ENCODE measurements around the gene RBBP6.
A peak's percentile ranks its signal among the peaks of the same experiment; 100 is the strongest.

RBBP6 gene

DNA sequence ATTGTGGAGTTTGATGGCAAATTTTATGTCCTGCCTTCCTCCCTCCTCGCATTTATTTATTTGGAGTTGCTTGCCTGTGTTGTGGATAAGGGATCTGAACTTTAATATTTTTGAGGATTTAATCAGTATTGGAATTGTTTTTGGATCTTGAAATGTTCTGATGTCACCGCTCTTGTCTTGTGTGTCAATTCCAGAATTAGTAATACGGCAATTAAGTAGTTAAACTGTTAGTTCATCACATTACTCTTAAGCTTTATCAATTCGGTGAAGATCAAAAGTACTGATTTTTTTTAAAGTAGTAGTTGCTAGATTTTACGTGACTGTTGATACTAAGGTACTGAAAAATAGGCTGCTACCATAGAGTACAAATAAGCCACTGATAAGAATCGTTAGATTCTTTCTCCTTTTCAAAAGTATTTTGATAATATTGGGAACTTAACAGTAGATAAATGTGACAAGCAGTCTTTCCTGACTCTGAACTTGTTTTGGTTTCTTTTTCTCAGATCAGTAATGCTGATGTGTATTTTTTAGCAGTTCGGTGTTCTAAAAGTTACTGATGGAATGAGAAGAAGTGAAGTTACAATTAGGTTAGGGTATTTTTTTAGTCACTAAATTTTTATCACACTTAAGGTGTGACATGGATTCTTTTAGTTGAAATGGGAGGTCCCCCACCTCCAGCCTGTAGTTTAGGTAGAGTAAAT, 2.0 kb downstream of the RBBP6 start:
- Histone ChIP-seq H3K9me3 (ENCODE audit: insufficient read depth, low read depth, low read length) (no peaks in the 10 kb centered on the region), H3K36me3 (ENCODE audit: insufficient read depth, low read length) (peaks cover 22% of the 10 kb centered on the region), H3K4me3 (ENCODE audit: low read length) (peak overlapping the region; percentile 84), H3K27me3 (ENCODE audit: insufficient read depth, low read length) (no peaks in the 10 kb centered on the region), H3K27ac (ENCODE audit: low read depth, low read length) (no peak overlapping the region), H3K9ac (ENCODE audit: low read depth, low read length) (peak overlapping the region; percentile 95), H3K4me1 (ENCODE audit: insufficient read depth, low read length) (peaks cover 18% of the 10 kb centered on the region)
- 31% methylated on average over 4 of the region's 7 CpGs for WGBS

DNA sequence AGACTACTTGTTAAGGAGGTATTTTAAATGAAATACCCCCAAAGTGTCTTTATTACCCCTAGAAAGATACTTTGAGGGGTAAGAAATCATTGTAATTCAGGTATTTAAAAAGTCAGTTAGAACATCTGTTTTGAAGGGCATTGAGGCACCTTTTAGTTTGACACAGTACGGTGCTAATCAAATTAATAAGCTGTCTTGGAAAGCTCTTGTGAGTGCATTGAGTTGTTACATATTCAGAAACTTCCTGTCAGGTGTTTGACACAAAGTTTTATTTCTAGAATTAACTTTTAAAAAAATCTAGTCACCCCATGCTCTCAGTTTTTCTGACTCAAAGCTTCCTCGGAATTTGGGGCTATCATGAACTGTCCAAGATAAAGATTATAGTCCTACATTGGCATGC, 4.6 kb downstream of the RBBP6 start:
- 88% methylated on average over 2 of the region's 2 CpGs for WGBS
- H3K27ac ChIP-seq (ENCODE audit: low read depth, low read length), result no peak overlapping the region
- no peak overlapping the region for H3K9ac ChIP-seq (ENCODE audit: low read depth, low read length)
- no peak overlapping the region for H3K4me3 ChIP-seq (ENCODE audit: low read length)
- no peaks in the 10 kb centered on the region for H3K9me3 ChIP-seq (ENCODE audit: insufficient read depth, low read depth, low read length)
- peaks cover 14% of the 10 kb centered on the region for H3K4me1 ChIP-seq (ENCODE audit: insufficient read depth, low read length)
- H3K36me3 ChIP-seq (ENCODE audit: insufficient read depth, low read length), result peaks cover 47% of the 10 kb centered on the region
- H3K27me3 ChIP-seq (ENCODE audit: insufficient read depth, low read length), result no peaks in the 10 kb centered on the region

DNA sequence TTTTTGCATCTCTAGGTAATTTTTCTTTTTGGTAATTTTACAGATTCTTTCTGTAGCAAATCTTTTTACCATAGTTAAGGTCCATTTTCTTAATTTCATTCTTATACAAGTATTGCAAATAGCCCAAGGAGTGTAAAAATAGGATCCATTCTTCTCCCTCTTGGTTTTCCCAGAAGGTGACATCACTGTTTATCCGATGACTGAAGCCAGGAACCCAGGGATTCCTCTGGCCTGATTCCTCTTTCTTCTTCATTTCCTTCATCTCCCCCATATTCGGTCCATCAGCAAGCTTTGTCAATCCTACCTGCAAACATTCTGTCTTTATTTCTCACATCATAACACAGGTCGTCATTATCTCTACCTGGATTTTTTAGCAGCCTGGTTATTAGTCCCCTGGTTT, 5.3 kb downstream of the RBBP6 start:
- Histone ChIP-seq H3K4me3 (ENCODE audit: low read length) (no peak overlapping the region), H3K27me3 (ENCODE audit: insufficient read depth, low read length) (no peaks in the 10 kb centered on the region), H3K27ac (ENCODE audit: low read depth, low read length) (no peak overlapping the region), H3K4me1 (ENCODE audit: insufficient read depth, low read length) (peaks cover 14% of the 10 kb centered on the region), H3K9ac (ENCODE audit: low read depth, low read length) (no peak overlapping the region), H3K36me3 (ENCODE audit: insufficient read depth, low read length) (peaks cover 54% of the 10 kb centered on the region), H3K9me3 (ENCODE audit: insufficient read depth, low read depth, low read length) (no peaks in the 10 kb centered on the region)
- WGBS, result 59% methylated on average over 3 of the region's 3 CpGs

DNA sequence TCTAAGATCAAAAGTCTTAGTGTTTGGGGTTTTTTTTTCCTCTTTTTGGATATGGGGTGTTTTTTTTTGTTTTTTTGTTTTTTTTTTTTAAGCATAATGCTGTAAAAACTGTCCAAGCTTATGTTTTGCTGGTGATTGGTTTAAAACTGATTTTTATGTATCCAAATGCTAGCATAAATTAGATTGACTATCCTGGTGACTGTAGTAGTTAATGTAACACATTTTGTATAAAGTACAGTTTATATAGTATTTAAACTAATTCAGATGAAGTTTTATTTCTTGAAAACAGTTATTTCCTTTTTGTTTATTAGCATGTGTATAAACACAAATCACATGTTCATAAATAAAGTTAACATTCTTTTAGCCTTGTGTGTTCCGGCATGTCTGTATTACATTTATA, 10.9 kb downstream of the RBBP6 start:
- H3K27me3 ChIP-seq (ENCODE audit: insufficient read depth, low read length), result no peaks in the 10 kb centered on the region
- no peak overlapping the region for H3K27ac ChIP-seq (ENCODE audit: low read depth, low read length)
- WGBS, result no CpG with 5 or more reads among the region's 1 CpG
- no peaks in the 10 kb centered on the region for H3K4me1 ChIP-seq (ENCODE audit: insufficient read depth, low read length)
- H3K4me3 ChIP-seq (ENCODE audit: low read length), result no peak overlapping the region
- H3K9me3 ChIP-seq (ENCODE audit: insufficient read depth, low read depth, low read length), result no peaks in the 10 kb centered on the region
- H3K9ac ChIP-seq (ENCODE audit: low read depth, low read length), result no peak overlapping the region
- H3K36me3 ChIP-seq (ENCODE audit: insufficient read depth, low read length), result peaks cover 98% of the 10 kb centered on the region

DNA sequence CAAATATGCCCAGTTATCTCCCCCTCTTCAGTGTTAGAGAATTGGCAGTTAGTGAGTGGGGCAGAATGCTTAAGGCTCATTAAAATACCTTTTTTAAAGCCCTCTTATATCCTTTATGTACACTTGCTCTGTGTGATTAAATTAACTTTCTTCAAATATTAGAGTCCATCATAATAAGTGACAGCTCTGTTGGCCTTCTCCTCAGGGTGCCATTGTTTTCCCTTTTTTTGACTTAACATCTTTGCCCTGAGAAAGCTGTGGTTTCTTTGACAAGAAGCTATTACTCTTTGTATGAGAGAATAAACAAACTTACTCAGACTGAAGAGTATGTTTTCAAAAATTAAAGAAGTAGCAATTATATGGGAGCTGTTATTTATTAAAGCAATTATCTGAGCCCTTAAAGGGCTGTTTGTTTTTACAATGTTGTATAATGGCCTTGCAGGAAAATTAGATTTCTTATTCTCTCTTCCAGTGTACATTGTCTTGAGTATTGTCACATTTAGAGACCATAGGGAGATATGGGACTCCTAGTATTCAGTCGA, 13.4 kb downstream of the RBBP6 start:
- Histone ChIP-seq H3K4me1 (ENCODE audit: insufficient read depth, low read length) (no peaks in the 10 kb centered on the region), H3K9ac (ENCODE audit: low read depth, low read length) (no peak overlapping the region), H3K27me3 (ENCODE audit: insufficient read depth, low read length) (no peaks in the 10 kb centered on the region), H3K27ac (ENCODE audit: low read depth, low read length) (no peak overlapping the region), H3K9me3 (ENCODE audit: insufficient read depth, low read depth, low read length) (no peaks in the 10 kb centered on the region), H3K4me3 (ENCODE audit: low read length) (no peak overlapping the region), H3K36me3 (ENCODE audit: insufficient read depth, low read length) (peaks cover 97% of the 10 kb centered on the region)
- WGBS, result no CpG with 5 or more reads among the region's 1 CpG

DNA sequence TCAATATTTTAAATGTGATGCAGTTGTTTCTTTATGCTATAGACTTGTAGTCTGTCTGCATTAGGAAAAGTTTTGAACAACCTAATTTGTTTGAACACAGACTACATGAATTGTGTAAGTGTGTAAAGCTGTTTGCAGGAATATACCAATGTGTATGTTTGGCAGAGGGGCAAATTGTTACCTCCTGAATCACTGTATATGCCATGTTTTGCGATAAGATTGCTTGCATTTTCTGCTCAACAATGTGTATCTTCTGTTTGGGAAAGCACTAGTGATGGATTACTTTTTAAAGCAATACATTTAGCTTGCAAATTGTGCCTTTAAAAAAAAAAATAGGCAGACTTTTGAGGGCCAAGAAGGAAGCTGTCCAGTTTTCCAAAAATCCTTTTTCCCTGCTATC, 14.6 kb downstream of the RBBP6 start:
- no peaks in the 10 kb centered on the region for H3K9me3 ChIP-seq (ENCODE audit: insufficient read depth, low read depth, low read length)
- H3K4me3 ChIP-seq (ENCODE audit: low read length), result no peak overlapping the region
- 82% methylated on average over 1 of the region's 1 CpG for WGBS
- H3K27ac ChIP-seq (ENCODE audit: low read depth, low read length), result no peak overlapping the region
- H3K36me3 ChIP-seq (ENCODE audit: insufficient read depth, low read length), result peaks cover 97% of the 10 kb centered on the region
- no peaks in the 10 kb centered on the region for H3K4me1 ChIP-seq (ENCODE audit: insufficient read depth, low read length)
- no peaks in the 10 kb centered on the region for H3K27me3 ChIP-seq (ENCODE audit: insufficient read depth, low read length)
- no peak overlapping the region for H3K9ac ChIP-seq (ENCODE audit: low read depth, low read length)

DNA sequence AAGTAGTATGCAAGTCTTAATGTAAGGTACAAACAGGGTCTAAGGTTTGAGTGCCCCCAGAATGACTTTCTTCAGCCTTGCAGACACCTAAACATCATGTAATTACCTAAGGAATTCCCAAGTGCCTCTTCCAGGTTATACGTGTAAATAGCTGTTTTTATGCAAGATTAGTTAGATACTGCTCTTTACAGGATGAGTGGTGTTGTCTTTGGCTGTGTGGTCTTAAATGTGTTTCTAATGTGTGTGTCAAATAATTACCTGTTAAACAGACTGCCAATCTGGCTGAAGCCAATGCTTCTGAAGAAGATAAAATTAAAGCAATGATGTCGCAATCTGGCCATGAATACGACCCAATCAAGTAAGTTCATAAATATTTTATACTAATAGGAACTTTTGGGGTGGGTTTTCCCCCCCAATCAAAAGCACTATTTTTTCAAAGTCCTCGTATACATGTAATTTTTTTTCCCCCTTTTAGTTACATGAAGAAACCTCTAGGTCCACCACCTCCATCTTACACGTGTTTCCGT, 16.0 kb downstream of the RBBP6 start:
- Histone ChIP-seq H3K4me1 (ENCODE audit: insufficient read depth, low read length) (no peaks in the 10 kb centered on the region), H3K36me3 (ENCODE audit: insufficient read depth, low read length) (peaks cover 97% of the 10 kb centered on the region), H3K27me3 (ENCODE audit: insufficient read depth, low read length) (no peaks in the 10 kb centered on the region), H3K27ac (ENCODE audit: low read depth, low read length) (no peak overlapping the region), H3K9me3 (ENCODE audit: insufficient read depth, low read depth, low read length) (no peaks in the 10 kb centered on the region), H3K4me3 (ENCODE audit: low read length) (no peak overlapping the region), H3K9ac (ENCODE audit: low read depth, low read length) (no peak overlapping the region)
- 96% methylated on average over 4 of the region's 6 CpGs for WGBS

DNA sequence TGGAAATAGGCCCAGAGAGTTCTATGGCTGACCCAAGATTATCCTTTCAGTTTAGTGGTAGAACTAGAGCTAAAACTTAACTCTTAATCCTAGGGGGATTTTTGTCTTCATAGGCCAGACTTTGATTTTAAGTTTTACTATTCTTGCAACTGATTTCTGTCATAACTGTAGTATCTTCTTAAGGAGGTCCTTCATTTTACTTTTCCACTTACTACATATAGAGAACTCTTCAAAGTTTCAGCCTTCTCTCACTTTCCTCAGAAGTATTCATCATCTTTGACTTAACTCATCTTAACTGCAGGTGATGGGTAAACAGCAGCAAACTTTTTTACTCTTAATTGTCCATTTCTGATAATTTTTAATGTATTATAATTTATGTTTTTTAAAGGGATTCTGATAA, 23.4 kb downstream of the RBBP6 start:
- Histone ChIP-seq H3K27me3 (ENCODE audit: insufficient read depth, low read length) (no peaks in the 10 kb centered on the region), H3K36me3 (ENCODE audit: insufficient read depth, low read length) (peaks cover 99% of the 10 kb centered on the region), H3K4me3 (ENCODE audit: low read length) (no peak overlapping the region), H3K9ac (ENCODE audit: low read depth, low read length) (no peak overlapping the region), H3K27ac (ENCODE audit: low read depth, low read length) (no peak overlapping the region), H3K9me3 (ENCODE audit: insufficient read depth, low read depth, low read length) (no peaks in the 10 kb centered on the region), H3K4me1 (ENCODE audit: insufficient read depth, low read length) (no peaks in the 10 kb centered on the region)

DNA sequence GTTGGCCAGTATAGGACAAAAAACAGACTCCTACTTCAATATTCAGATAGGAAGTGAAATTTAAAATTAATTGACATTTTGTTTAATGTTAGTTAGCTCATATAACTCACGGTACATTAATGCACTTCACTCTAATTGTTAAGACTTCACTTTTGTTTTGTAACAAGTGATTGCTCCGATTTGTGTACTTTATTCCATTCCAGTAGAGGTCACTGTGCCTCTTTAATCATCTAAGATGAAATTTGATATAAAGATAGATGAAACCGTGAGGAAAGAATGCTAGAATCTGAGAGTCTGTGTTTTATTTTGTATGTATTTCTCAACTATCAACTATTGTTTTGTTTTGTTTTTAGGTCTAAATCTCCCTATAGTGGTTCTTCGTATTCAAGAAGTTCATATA, 29.0 kb downstream of the RBBP6 start:
- H3K4me3 ChIP-seq (ENCODE audit: low read length), result no peak overlapping the region
- no peaks in the 10 kb centered on the region for H3K4me1 ChIP-seq (ENCODE audit: insufficient read depth, low read length)
- no peaks in the 10 kb centered on the region for H3K27me3 ChIP-seq (ENCODE audit: insufficient read depth, low read length)
- H3K9ac ChIP-seq (ENCODE audit: low read depth, low read length), result no peak overlapping the region
- H3K27ac ChIP-seq (ENCODE audit: low read depth, low read length), result no peak overlapping the region
- peaks cover 25% of the 10 kb centered on the region; the same call in 1 of the 2 replicates for H3K9me3 ChIP-seq (ENCODE audit: insufficient read depth, low read depth, low read length)
- 94% methylated on average over 3 of the region's 4 CpGs for WGBS
- peaks cover 97% of the 10 kb centered on the region for H3K36me3 ChIP-seq (ENCODE audit: insufficient read depth, low read length)

DNA sequence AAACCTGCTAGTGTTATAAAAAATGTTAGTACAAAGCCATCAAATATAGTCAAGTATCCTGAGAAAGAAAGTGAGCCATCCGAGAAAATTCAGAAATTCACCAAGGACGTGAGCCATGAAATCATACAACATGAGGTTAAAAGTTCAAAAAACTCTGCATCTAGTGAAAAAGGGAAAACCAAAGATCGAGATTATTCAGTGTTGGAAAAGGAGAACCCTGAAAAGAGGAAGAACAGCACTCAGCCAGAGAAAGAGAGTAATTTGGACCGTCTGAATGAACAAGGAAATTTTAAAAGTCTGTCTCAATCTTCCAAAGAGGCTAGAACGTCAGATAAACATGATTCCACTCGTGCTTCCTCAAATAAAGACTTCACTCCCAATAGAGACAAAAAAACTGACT, 31.7 kb downstream of the RBBP6 start:
- H3K27ac ChIP-seq (ENCODE audit: low read depth, low read length), result no peak overlapping the region
- H3K36me3 ChIP-seq (ENCODE audit: insufficient read depth, low read length), result peaks cover 70% of the 10 kb centered on the region
- H3K27me3 ChIP-seq (ENCODE audit: insufficient read depth, low read length), result no peaks in the 10 kb centered on the region
- H3K4me1 ChIP-seq (ENCODE audit: insufficient read depth, low read length), result no peaks in the 10 kb centered on the region
- H3K4me3 ChIP-seq (ENCODE audit: low read length), result no peak overlapping the region
- no peak overlapping the region for H3K9ac ChIP-seq (ENCODE audit: low read depth, low read length)
- H3K9me3 ChIP-seq (ENCODE audit: insufficient read depth, low read depth, low read length), result peaks cover 25% of the 10 kb centered on the region; the same call in 1 of the 2 replicates
- WGBS, result 94% methylated on average over 6 of the region's 6 CpGs

DNA sequence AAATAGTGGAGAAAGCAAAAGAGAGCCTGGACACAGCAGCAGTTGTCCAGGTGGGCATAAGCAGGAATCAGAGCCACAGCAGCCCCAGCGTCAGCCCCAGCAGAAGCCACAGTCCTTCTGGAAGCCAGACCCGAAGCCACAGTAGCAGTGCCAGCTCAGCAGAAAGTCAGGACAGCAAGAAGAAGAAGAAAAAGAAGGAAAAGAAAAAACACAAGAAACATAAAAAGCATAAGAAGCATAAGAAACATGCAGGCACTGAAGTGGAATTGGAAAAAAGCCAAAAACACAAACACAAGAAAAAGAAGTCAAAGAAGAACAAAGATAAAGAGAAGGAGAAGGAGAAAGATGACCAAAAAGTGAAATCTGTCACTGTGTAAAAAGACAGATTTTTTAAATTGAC, 32.7 kb downstream of the RBBP6 start:
- Histone ChIP-seq H3K9ac (ENCODE audit: low read depth, low read length) (no peak overlapping the region), H3K9me3 (ENCODE audit: insufficient read depth, low read depth, low read length) (peaks cover 25% of the 10 kb centered on the region; the same call in 1 of the 2 replicates), H3K4me1 (ENCODE audit: insufficient read depth, low read length) (no peaks in the 10 kb centered on the region), H3K4me3 (ENCODE audit: low read length) (no peak overlapping the region), H3K27me3 (ENCODE audit: insufficient read depth, low read length) (no peaks in the 10 kb centered on the region), H3K36me3 (ENCODE audit: insufficient read depth, low read length) (peaks cover 60% of the 10 kb centered on the region), H3K27ac (ENCODE audit: low read depth, low read length) (no peak overlapping the region)
- 90% methylated on average over 2 of the region's 2 CpGs for WGBS

Measured in HUES64 (cell line).